CD4-positive, alpha-beta T cell treated with Interferon alpha-2 for 1 hour (primary cell): Measurements from ENCODE around the gene PPM1H.

Source experiments
- DNase-seq, 2 donors: peaks; one replicate each; pipeline ENCODE4 v3.0.0-alpha.2; 2020 to 2022

The PPM1H gene

DNA sequence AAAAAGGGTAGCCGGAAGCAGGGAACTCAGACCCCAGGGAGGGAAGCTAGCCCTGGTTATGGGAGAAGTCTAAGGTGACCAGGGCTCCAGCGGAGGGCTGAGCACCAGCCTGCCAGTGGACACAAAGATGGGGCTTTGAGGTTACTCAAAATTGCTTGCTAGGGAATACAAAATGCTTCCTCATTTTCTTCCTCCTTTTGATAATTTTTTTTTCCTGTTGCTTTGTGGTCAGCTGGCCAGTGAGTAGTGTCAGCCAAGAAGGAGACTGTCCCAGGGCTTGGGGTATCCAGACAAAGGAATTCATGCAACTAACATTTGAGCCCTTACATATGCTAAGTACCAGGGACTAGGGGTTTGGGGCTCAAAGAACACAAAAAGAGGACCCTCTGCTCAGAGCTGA lies 206.2 kb downstream of the PPM1H start:
- no peak for DNase-seq

DNA sequence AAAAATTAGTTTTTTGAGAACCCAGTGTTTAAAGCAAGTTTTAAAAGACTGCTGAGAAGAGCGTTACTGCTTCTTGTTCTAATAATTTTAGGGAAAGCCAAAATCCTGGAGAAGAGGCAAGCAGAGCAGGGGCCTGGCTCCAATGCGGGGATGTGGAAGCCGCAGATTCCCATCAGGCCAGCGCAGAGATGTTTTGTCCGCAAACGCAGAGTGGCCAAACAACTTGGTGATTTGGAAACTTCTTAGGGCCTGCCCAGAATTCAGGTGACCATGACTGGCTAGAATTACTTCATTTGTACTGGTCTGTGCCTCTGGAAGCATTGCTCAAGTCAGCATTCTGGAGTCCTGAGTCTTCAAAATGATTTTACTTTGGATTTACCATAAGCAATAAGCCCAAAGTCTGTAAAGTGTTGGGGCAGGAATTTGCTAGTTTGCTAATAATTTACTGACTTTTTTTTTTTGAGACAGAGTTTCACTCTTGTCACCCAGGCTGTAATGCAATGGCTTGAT lies 208.4 kb downstream of the PPM1H start:
- no peak for DNase-seq

DNA sequence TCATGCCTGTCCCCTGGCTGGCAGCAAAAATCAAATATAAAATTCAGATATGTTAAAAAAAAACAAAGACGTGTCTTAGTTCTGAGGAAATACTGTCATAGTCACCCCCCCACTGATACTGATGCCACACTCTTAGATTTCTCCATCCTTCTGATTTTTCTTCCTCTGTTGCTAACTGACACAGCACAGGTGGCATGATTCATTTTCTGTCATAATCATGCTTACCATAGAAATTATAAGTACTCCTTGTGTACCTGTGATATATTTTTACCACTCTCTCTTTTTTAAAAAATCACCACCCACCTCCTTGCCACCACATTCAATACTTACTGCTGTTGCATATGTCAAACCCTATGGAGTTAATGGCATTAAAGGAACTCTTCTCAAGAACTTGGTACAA lies 209.2 kb downstream of the PPM1H start:
- DNase-seq, result no peak

DNA sequence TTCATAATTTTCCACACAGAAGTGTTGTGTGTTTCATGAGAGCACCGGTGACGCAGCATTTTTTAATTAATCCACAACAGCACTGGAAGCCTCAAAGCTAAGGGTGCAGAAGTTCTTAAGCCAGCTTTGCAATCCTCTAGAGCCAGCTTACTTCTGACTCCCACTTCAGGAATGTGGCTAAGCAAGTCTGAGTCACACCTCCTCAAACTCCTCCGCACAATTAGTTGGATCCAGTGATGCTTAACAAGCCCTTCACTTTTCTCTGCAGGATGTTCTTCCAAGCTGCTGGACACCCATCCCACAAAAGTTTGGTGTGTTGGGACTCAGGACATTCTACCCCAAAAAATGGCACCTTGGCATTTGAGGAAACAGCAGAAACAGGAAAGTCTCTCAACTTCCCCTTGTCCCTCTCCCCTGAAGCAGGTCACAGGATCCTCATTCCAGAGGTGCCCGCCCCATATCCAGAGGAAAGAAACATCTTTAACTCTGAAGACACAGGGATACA lies 210.0 kb downstream of the PPM1H start:
- no peak for DNase-seq

DNA sequence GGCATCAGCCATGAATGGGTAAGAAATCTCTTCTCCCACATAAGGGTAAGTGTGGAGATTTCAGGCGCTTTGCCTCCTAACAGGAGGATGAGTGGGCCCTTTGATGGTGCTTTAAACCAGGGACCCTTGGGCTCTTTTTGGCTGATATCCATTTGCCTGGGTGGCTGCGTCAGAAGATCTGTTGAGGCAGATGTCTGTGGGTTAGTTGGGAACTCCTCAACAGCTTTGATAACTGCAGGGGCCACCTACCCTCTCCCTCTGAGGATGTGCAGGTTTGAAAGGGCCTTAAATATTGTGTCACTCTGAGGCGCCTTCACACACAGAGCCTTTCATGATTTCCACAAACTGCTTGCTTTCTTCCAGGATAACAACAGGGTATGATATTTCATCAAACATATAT lies 210.7 kb downstream of the PPM1H start:
- DNase-seq, result no peak

DNA sequence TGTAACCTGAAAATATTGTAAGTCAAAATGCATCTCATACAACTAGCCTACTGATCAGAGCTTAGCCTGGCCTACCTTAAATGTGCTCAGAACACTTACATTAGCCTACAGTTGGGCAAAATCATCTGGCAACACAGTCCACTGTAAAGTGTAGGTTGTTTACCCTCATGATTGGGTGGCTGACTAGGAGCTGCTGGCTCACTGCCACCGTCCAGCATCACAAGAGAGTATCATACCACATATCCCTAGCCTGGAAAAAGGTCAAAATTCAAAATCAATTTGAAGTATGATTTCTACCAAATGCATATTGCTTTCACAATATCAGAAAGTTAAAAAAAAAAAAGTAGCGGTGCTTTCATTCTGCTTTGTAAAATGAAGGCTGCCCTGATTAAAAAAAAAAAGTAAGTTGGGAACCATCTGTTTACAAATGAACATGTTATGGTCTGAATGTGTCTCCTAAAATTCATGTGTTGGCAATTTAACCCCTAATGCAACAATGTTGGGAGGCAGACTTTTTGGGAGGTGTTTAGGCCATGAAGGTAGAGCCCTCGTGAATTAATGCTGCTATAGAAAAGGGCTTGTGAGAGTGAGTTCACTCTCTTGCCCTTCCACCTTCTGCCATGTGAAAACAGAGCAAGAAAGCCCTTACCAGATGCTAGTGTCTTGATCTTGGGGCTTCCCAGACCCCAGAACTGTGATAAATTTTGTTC lies 211.8 kb downstream of the PPM1H start:
- DNase-seq, result no peak

DNA sequence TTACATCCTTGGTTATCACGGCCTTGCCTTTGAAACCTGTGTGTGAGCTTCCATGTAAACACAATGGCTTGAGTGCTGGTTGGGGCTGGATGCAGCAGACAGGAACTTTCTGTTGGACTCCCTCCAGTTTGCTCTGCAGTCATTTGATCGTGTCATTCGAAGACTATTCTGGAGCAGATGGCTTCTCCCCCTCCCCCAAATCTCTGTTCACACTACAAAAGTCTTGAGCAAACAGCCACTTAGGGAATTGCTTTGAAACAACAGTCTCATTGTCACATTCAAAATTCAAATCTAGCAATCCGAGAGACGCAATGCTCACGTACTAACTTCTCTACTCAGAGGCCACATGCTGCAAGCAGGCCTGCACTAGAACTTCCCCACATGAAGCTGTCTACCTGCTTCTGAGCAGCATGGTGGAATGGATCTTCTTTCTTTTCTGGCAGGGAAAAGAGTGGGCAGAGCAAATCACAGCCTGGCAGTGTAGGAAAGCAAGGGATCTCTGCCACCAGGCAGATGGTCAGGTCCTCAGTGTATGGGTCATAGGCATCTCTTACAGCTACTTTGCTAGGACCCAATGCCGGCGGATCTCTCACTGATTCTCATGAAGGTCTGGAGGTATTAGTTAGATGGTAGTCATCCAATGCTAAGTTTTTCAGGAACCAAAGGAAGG lies 214.2 kb downstream of the PPM1H start:
- no peak for DNase-seq

DNA sequence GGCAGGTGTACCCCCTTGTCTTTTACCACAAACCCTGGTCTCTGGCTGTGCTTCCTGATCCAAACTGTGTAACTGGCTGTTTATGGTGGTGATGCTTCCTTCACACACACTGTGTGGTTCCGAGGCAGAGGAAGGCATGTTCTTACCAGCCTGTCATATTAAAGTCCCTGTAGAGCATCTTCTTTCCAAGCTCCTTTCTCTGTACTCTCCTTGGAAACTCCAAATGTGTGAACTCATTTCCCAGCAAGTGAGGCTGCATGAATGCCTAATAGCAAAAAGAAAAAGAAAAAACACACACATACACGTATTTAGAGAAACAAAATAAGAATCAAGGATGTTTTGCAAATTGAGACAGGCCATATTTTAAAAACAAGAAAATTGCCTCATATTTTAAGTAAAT lies 214.9 kb downstream of the PPM1H start:
- no peak for DNase-seq

DNA sequence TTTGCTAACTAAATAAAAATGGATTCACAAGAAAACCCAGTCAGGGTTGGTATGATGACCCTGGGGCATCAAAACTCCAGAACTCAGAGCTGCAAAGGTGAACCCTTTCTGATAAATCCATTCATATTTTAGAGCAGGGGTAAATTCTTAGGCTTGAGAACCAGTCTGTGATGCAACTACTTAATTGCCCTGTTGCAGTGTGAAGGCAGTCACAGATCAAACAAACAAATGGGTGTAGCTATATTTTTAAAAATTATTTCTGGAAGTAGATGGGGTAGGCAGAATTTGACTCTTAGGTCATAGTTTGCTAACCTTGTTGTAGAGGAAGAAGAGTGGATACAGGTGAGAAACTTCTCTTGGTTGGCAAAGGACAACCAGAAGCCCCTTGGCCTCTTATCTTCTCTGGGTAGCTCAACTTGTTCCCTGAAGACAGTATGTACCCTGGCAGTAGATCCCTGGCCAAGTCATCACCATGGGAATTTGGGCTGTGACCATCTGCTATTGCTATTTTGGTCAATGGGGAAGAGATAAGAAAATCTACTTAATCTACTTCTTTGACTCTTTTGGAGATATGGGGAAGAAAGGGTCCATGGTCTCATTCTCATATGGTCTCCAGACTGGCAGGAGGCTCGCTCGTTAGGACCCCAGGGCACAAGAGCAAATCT lies 216.1 kb downstream of the PPM1H start:
- DNase-seq, result no peak

DNA sequence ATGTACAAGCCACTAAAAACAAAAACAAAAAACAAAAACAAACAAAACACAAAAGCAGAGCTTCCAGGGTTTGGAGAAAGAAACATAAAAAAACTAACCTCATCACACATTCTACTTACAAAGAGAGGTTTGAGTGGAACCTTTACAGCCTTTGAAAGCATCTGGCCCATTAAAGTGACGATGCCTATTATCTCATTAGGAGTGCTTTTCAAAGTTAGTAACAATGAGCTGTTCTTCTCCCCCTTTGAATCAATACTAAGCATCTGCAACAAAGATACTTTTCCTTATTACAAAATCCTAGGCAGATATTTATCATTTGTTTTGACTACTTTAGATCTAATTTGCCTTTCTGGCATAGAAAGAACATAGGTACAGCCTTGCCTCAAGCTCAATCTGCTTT lies 217.3 kb downstream of the PPM1H start:
- DNase-seq, result no peak

DNA sequence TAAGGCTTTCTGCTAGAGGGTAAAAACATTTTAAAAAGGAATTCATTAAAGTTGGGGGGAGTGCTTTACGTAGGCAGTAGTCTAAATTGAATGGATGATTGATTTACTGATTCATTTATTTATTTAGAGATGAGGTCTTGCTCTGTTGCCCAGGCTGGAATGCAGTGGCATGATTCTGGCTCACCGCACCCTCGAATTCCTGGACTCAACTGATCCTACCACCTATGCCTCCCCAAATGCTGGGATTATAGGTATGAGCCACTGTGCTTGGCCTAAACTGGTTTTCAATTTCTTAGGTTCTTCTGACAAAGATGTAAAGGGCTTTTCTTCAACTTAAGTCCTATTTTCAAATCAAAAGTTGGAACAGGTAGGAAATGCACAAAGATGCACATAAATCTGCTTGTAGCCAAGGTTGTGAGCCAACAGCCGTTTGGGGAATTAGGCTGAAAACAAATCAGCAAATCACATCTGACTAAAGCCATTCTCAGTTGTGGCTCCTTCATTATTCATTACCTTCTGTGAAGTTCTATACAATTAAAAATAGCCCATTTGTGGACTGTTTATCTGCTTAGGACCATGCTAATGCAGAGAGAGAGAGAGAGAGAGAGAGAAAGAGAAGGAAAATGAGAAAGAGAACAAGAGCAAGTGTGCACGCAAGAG lies 218.0 kb downstream of the PPM1H start:
- DNase-seq, result no peak

DNA sequence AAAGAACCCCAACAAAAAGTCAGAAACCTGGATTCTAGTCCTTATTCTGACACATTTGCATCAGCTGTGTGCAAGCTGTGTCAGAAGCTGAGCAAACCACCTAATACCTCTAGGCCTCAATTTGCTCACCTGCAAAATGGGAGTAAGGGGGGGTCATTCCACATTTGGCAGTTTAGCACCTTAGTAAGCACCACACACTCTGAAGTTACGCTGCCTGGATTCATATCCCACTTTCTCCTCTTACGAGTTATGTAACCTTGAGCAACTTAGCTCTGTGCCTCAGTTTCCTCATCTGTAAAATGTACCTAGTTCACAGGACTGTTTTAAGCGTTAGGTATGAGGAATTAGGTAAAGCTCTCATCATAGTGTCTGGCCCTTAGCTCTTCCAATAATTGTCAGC lies 218.9 kb downstream of the PPM1H start:
- no peak for DNase-seq

DNA sequence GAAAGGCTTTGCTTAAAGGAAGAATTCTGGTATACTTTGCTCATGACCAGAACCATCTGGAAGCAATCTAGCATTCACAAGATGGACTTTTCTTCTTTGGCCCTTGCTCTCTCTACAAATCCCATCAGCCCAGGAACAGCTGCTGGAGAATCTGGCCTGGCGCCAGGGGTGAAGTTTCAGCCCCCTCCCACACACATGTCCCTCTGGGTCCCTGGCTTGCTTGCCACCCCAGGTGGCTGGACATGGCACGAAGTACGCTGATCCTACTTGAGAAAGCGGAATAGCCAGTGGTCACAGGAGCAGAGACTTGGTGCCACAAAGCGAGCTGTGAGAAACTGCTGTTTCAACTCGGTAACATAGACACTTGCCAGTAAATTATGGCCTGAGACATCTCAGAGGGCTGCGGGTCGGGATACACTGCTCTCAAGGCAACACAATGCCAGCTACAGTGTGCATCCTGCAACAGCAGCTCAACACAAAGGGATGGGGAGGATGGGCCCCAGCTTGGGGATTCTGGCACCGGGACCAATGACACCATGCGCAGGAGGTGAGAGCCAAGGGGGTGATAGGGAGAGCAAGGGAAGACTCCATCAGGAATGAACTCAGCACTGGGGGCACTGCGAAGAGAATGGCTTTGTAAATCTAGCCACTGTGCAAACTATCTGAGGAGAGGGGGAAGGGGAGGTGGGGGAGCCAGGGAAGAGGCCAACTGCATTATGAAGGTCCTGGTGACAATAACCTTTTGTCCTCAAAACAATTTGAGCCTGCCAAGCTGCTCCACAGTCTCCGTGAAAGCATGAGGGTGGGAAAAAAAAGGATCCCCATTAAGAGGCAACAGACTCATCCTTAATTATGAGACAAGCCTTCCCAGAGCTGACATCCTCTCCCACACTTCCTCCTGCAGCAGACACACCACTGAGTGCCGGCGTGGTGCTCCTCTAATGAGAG lies 219.9 kb downstream of the PPM1H start:
- DNase-seq, result no peak

DNA sequence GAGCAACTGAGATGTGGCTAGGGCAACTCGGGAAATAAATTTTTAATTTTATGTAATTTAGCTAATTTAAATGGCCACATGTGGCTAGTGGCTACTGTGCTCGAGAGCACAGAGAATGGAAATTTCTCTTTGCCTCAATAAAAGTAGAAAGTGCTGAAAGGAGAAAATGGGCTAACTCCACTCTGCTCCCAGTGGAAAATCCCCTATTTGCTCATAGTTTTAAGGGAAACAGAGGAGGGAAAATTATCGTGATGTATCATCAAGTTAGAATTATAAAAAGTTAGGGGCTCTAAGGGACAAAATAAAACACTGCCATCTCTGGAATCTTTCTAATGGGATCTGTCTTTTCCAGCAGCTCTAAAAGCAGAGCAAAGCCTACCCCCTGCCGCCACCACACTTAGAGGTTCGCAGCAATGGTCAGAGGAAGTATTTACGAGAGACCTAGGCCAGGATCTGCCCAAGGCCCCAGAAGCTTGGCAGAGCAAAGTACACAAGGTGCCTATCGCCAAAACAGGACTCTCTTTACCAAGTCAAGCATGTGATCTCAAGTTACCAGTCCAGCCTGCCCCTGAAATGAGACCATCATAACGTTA lies 220.7 kb downstream of the PPM1H start:
- no peak for DNase-seq

DNA sequence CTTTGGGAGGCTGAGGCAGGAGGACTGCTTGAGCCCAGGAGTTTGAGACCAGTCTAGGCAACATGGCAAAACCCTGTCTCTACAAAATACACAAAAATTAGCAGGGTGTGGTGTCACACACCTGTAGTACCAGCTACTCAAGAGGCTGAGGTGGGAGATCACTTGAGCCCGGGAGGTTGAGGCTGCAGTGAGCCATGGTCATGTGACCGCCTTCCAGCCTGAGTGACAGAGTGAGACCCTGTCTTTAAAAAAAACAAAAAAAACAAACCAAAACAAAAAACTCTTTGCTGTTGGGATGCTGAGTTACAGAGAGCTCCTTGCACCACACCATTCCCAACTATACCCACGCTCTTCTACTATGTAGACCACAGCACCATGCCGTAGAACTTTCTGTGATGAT lies 221.2 kb downstream of the PPM1H start:
- no peak for DNase-seq

DNA sequence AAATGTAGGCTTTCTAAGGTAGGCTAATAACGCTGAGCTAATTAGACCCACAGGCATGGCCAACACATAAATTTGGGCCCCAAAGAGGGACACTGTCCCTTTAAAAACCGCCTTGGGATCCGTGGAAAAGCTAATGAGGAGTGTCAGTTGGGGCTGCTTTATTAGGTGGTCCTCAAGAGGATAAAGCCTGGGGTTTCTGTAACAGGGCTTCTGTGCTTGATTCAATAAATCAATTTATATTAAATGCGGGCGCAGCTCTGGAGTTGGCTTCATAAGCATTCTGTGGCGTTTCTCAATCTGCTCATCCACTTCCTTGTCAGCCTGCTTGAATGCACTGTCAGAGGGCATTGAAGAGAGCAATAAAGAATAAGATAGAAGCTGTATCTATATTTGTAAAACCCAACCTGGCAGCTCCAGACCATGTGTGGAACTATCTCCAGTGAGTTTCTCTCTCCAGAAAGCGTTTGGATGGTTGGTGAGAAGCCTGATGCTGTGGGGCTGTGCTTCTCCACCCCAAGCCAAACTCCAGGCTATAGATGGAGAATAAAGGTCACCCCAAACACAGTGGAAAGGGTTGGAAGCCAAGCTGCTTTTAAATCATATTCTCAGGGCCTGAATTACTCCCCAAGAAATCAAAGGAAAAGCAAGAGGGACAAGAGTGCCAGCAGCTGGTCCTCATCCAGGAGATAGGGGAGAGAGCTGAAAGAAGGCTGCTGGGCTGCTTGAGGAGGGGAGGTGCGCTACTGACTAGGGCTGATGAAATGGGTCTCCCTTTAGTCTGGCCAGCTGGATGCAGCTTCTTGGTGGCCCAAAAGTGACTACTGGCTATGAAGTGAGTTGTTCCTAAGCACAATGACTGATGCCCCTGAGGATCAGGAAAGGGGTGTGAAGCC lies 222.0 kb downstream of the PPM1H start:
- no peak for DNase-seq

DNA sequence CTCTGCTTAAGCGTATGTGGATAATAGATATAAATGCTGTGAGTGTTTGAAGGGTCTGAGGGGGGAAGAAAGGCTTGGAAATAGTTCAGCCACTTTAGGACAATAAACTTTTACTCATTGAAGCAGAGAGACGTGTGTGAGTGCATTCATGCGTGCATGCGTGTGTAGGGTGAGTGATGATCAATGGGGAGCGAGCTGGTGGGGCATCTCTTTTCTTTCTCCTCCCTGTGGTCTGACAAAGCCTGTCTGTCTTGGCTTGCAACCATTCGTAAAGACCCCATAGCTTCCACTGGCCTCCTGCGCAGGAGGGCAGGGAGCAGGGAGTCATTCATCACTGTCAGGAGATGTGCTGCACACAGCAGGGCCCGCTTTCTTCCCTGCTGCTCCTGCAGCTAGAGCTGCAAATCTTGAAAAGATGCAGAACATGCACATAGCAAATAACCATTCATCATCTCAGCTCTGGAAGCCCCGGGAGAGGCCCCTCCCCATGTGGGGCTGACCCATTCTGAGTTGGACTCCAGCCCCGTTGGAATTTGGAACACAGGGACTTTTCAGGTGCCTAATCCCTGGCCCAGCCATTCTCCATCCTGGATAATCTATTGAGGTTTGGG lies 223.2 kb downstream of the PPM1H start:
- DNase-seq, result no peak

DNA sequence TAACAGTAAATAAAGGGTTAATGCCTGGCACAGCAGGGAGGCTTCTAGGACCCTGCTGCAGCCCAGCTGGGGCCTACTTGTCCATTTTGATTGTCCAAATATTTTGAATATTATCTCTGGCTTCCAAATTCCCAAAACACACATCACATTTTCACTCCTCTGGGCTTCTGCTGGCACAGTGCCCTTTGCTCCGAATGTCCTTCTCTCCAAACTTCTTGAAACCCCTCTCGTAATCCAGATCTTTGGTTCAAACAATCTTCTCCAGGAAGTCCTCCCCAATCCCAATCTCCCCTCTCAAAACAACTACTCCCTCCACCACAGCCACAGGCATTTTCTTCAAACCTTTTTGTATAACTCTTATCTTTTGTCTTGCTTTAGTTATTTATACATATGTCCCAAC lies 225.6 kb downstream of the PPM1H start:
- DNase-seq, result no peak

DNA sequence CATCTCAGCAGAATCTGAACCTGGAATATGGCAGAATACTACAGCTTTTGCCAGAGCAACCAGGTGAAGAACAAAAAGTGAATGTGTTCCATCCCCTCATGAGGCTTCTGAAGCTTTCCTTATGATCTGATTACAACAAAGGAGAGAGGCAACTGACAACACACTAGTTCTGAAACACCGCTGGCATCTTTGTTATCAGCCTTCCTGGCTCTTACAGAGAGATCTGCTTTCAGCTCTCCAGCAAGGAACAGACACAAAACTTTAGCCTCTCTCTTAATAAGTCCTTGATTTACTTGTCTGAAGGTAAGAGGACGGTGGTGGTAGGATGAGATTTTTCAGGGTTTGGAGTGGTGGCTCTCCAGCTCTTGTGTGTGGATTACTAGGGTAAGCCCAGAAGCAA lies 227.0 kb downstream of the PPM1H start:
- DNase-seq, result no peak

DNA sequence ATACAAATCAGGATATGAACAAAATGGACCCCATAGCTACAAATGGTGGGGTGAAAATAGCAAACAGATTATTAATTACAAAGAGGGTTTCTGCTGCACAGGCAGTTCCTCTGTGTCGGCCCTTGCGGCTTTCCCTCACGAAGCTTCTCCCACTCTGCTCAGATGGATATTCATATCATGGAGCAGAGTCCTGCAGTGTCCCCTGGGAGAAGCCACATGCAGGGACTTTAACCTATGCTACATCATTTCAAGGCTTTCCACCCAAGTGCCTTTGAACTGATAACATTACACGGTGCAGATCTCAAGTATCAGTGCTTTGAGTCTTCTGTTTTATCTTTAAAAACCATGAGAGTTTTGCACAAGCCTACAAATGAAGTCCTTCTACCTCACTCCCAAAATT lies 229.1 kb downstream of the PPM1H start:
- no peak for DNase-seq
